ENCODE data around the gene PLEKHA7.
A peak's percentile ranks its signal among the peaks of the same experiment; 100 is the strongest.

The PLEKHA7 gene

DNA sequence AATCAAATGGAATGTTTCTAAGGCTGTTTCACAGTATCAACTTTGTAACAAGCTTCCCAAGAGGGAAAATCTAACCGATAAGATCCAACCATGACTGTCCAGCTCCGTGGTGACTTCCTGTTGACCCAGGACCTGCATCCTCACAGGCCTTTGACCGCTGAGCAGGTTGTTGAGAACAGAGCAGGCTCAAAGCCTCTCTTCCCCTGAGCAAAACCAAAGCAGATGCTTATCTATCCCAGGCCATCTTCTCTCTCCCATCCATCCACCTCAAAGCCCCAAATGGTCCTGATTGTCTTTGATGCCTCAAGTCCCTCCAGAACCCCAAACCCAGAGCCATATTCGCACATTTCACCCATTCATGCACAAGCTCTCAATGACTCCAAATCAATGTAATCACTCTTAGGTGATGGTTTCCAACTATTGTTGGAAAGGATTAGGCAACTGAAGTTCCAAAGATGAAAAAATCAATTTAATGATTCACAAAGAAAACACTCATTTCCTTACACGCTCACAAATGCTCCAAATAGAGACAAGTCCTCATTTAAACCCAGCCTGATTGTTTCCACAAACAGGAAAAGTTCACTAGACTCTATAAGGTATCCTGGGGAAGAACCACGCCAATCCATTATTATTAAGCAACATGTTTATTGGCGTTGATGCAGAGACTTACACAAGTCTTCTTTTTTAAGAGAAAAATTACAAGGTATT, 227.0 kb downstream of the PLEKHA7 start:
- no peak for DNase-seq (ENCODE audit: low spot score)

GRCh38 chr11:16786131-16786530, 228.1 kb downstream of the PLEKHA7 start:
- no peak for DNase-seq (ENCODE audit: low spot score)

- peak; percentile 75 for DNase-seq (ENCODE audit: low spot score)
Measured at GRCh38 chr11:16785520-16786128, 228.6 kb downstream of the PLEKHA7 start.

DNA sequence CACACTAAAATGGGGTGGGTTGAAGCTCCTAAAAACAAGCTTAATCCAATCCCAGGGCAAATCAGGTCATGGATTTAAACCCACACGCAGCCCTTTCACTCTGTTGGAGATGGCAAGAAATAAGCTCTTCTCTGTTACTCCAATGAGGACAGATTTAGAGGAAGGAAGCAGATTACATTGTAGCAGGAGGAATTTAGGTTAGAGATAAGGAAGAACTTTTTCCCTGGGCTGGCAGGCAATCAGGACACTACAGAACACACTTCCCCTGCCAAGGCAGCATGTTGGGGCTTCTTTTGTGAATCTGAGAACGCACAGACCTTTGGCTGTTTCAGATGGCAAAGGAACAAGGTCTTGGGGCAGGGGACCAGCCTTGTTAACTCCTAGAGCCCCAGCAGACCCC, 229.5 kb downstream of the PLEKHA7 start:
- no peak for DNase-seq (ENCODE audit: low spot score)

DNA sequence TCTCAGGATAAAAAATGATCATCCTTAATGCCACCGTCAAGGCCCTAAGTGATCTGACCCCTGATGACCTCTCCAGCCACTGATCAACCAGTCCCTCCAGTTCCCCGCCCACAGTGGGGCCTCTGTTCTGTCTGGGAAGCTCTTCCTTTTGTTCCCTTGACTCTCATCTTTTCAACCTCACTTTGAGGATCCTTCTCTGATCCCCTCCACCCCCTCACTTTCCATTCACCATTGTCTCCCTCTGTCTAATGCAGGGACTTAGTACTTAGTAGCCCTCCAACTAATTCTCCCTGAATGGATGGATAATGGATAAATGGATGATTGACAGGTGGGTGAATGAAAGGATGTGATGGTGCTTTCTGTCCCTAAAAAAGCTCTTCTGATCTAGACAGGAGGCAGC, 230.1 kb downstream of the PLEKHA7 start:
- DNase-seq (ENCODE audit: low spot score), result no peak

DNA sequence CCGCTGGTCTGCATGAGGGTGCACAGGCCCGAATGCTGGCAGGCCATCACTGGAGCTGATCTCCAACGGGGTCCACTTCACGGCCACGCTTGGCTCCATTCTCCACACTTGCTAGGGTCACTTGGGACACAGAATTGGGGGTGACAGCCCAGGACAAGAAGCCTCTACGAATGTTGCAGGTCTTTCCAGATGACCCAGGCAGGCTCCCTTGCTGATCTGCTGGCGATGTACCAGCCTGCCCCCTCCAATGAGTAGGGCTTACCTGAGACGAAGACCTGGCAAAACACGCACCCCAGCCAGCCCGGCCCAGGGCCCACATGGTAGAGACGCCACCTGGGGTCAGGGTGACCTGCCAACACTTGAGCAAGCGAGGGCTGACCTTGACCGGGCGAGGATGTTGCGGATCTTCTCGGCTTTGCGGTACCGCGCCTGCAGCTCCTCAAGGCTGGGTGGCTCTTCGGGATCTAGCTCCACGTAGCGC, 230.9 kb downstream of the PLEKHA7 start:
- no peak for DNase-seq (ENCODE audit: low spot score)

DNA sequence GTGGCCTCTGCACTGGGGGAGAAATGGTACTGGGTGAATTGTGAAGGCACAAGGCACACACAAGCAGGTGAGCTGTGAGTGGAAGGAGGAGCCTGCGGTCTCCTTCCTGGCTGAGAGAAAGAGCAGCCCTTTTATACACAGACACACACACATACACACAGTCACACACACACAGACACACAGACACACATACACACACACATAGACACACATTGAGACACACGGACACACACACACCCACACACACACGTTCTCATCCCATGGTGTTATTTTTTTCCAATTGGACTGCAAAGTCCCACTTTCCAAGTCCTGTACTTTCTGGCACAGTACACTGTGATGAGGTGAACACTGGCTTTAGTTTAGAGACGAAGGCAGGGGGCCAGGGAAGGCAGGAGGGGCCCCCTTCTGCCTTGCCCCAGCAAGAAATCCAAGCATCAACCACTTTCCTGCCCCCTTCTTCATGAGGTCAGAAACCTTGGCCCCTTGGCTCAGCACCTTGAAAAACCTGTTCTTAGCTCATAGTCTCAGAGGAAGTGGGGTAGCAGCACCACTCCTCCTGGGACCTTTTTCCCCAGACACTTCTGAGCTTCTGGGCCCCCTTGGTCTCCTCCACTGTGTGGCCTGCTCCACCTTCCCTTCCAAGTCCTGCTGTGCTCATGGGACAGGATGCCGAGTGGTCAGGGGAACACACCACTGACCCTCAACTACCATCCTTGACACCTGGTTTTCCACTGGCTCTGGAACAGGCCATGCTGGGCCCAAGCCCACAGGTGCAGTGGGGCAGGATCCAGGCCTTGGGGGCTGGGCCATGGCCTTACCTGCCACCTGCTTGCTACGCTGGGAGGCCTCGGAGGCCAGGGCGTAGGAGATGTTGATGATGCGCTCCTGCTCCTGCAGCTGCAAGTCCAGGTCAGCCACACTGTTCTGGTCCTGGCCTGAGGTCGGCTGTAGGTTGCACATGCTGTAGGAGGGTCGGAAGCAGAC, 232.0 kb downstream of the PLEKHA7 start:
- no peak for DNase-seq (ENCODE audit: low spot score)

DNA sequence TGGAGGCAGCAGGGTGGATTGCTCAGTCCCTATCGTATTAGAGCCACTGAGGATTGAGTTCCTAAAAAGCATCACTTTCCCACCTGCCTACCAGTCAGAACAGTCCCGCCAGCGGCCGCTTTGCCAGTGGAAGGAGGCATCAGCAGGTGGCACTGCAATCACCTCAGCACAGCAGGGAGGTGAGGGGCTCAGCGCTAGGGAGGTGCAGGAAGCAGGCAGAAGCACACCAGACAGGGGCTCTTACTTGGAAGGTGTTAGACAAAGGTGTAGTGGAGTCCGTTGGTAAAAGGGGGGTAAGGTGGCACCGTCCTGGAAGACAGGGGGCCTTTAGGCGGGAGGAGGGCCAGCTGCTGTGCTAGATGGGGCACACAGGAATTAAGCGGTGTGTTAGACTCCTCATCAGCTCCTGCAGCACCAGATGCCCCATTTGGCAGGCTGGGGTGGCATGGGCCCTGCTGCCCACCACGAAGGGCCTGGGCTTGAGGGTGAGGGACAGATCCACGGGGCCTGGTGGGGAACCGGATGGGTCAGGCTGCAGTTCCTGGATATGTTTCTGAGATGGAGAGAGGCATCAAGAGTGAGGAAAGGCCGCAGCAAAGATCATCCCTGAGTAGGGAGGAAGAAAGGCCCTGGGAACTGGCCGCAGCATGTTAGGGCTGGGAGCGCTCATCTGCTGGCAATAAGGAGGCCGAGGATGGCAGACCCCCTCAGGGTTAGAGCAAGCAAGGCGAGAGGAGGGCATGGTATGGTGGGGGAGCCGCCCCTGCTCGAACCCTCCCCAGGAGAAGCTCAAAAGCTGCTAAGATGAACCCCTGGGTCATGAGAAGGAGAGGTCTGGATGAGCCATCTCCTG, 233.3 kb downstream of the PLEKHA7 start:
- DNase-seq (ENCODE audit: low spot score), result no peak

GRCh38 chr11:16780146-16780545, 234.1 kb downstream of the PLEKHA7 start:
- no peak for DNase-seq (ENCODE audit: low spot score)

- DNase-seq (ENCODE audit: low spot score), result no peak
Measured at GRCh38 chr11:16779436-16779835, 234.8 kb downstream of the PLEKHA7 start.

- no peak for DNase-seq (ENCODE audit: low spot score)
Measured at GRCh38 chr11:16778876-16779275, 235.3 kb downstream of the PLEKHA7 start.

- DNase-seq (ENCODE audit: low spot score), result no peak
Measured at GRCh38 chr11:16778286-16778685, 235.9 kb downstream of the PLEKHA7 start.

GRCh38 chr11:16777613-16777975, 236.6 kb downstream of the PLEKHA7 start:
- no peak for DNase-seq (ENCODE audit: low spot score)

- DNase-seq (ENCODE audit: low spot score), result peak; percentile 28
Measured at GRCh38 chr11:16776711-16777612, 237.3 kb downstream of the PLEKHA7 start.

- no peak for DNase-seq (ENCODE audit: low spot score)
Measured at GRCh38 chr11:16775614-16776283, 238.5 kb downstream of the PLEKHA7 start.

DNA sequence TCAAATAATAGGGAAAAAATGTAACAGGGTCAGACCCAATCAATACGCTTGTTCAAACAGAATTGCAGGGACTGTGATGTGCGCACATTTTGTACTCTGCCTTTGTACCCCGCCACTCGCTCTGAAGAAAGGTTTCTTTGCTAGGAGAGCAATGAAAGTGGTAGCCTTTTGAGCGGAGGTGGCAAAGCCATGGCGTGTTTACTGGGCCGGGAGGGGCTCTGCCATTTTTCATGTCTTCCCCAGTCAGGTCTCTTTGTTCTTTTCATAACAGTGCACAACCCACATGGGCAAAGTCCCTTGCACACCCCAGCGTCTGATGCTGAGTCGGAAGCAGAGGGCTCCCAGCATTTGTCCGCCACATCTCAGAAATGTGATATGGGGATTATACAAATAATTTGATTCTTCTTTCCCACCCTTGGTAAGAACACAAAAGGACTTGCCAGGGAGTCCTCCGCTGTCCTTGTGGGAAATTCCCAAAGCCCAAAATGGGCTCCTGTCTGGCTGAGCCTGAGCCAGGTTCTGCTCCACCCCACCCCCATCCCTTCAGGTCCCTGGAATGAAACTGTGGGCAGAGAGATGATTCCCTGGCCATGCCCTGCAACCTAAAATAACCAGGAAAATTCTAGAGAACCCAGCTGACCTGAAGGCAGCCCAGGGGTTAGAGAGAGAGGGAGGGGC, 239.1 kb downstream of the PLEKHA7 start:
- DNase-seq (ENCODE audit: low spot score), result no peak

GRCh38 chr11:16773981-16774935, 240.0 kb downstream of the PLEKHA7 start:
- no peak for DNase-seq (ENCODE audit: low spot score)

DNA sequence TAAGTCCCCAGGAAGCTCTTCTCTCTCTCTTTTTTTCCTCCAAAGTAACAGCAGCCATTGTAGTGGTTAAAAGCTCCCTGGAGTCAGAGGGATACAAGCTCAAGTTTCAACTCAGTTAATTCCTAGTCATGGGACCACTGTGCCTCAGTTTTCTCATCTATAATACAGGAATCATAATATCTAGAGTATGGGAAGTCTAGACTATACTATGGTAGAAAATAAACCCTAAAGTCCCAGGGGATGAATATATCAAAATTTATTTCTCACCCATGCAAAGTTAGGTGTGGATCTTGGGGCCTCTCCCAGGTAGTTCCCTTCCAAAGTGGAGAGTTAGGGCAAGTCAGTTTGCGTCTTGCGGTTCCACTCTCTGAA, 242.1 kb downstream of the PLEKHA7 start:
- no peak for DNase-seq (ENCODE audit: low spot score)

Data from cerebellar cortex (tissue), 1 donor.